GM10266 (cell line): Measurements from ENCODE around the gene CCDC141.
A peak's percentile ranks its signal among the peaks of the same experiment; 100 is the strongest.

Experiments
- DNase-seq: peaks from one replicate; pipeline ENCODE4 v3.0.0; 2012; ENCODE audit errors: extremely low spot score
- CTCF ChIP-seq: IDR thresholded peaks from 2 replicates; pipeline ENCODE4 v1.5.1; 2012; ENCODE audit warnings: mild to moderate bottlenecking, low read depth; ENCODE audit not compliant: control insufficient read depth, insufficient read depth; ENCODE audit errors: missing control alignments

Gene CCDC141

GRCh38 chr2:178923546-178923945 lies 126.4 kb downstream of the CCDC141 start:
- no peak for DNase-seq
- TF ChIP-seq CTCF = no peak

GRCh38 chr2:178920916-178921513 lies 128.9 kb downstream of the CCDC141 start:
- no peak for DNase-seq
- TF ChIP-seq CTCF = no peak

GRCh38 chr2:178917555-178917954 lies 132.4 kb downstream of the CCDC141 start:
- DNase-seq = no peak
- TF ChIP-seq CTCF = no peak

- no peak for DNase-seq
- no peak for TF ChIP-seq CTCF
These were observed 134.3 kb downstream of the CCDC141 start for GRCh38 chr2:178915423-178916173.

GRCh38 chr2:178914259-178914849 lies 135.6 kb downstream of the CCDC141 start:
- DNase-seq = peak; percentile 59

GRCh38 chr2:178913049-178913441 lies 136.9 kb downstream of the CCDC141 start:
- no peak for DNase-seq
- no peak for TF ChIP-seq CTCF

More at GRCh38 chr2:178914259-178914849, 135.6 kb downstream of the CCDC141 start:
- peak; percentile 84 for TF ChIP-seq CTCF
